GM12892 (cell line): ENCODE measurements around the gene PALLD.

ENCODE experiments used
- POLR2A ChIP-seq: IDR thresholded peaks from 2 replicates; pipeline ENCODE4 v1.6.1; 2011; ENCODE audit warnings: low read depth, low read length, control low read depth
- POLR2AphosphoS5 ChIP-seq: IDR thresholded peaks from 2 replicates; pipeline ENCODE4 v1.6.1; 2011; ENCODE audit warnings: low read depth, low read length, control low read depth
- TAF1 ChIP-seq: IDR thresholded peaks from 2 replicates; pipeline ENCODE4 v1.6.1; 2011; ENCODE audit warnings: low read depth, mild to moderate bottlenecking, control low read depth, low read length, borderline replicate concordance

DNA sequence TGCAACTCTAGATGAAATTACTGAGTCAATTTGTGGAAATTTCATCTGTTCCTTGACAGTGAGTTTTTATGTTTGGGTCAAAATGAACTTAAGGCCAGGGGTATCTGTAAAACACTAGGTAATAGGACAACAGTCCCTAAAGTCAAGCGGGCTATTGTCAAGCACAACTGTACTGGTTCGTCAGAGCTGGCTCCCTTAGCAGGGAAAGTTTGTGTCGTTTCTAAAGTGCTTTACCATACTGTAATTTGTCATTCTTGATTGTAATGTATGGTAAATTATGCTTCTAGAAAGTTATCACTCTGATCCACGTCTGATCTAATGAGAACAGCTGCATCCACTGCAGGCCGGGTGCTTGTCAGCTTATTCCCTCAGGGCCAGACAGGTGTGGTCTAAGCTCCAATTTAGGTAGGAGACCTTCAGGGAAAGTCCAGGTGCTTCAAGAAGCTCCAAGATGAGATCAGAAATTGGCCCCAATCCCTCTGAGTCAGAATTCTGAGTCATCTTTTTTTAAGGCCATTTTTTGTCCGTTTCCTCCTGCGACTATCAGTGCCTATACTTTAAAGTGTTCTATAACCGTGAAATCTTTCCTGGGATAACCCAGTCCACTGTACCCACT, 92.2 kb downstream of the PALLD start:
- no peak for TF ChIP-seq POLR2AphosphoS5
- TF ChIP-seq POLR2A = no peak
- no peak for TF ChIP-seq TAF1
